Gastroesophageal sphincter (tissue), 3 donors: ENCODE results near the gene MYO9B.

Experiments
- EP300 ChIP-seq: sonication (generic); formaldehyde crosslinking; IDR thresholded peaks from one replicate; pipeline ENCODE4 v1.6.1; 2017; ENCODE audit warnings: antibody characterized with exemption, mild to moderate bottlenecking
- POLR2A ChIP-seq, 2 donors: fragments of 450-650 bp; IDR thresholded peaks; one replicate each; pipeline ENCODE4 v1.6.1; 2017; ENCODE audit warnings: antibody characterized with exemption in 2 of 2, mild to moderate bottlenecking in 2 of 2, moderate library complexity in 1 of 2
- TF ChIP-seq, protein P1 (sequence below), 4 experiments: fragments of 200-600 bp in 2 of 4; fragments of 450-650 bp in 2 of 4; sonication (generic) in 1 of 4; IDR thresholded peaks; one replicate each; pipeline ENCODE4 v1.5.1; 2017 to 2019; ENCODE audit warnings: antibody characterized with exemption in 4 of 4, mild to moderate bottlenecking in 2 of 4, moderate library complexity in 2 of 4

- TF ChIP-seq, protein P1, sequence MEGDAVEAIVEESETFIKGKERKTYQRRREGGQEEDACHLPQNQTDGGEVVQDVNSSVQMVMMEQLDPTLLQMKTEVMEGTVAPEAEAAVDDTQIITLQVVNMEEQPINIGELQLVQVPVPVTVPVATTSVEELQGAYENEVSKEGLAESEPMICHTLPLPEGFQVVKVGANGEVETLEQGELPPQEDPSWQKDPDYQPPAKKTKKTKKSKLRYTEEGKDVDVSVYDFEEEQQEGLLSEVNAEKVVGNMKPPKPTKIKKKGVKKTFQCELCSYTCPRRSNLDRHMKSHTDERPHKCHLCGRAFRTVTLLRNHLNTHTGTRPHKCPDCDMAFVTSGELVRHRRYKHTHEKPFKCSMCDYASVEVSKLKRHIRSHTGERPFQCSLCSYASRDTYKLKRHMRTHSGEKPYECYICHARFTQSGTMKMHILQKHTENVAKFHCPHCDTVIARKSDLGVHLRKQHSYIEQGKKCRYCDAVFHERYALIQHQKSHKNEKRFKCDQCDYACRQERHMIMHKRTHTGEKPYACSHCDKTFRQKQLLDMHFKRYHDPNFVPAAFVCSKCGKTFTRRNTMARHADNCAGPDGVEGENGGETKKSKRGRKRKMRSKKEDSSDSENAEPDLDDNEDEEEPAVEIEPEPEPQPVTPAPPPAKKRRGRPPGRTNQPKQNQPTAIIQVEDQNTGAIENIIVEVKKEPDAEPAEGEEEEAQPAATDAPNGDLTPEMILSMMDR (IDR thresholded peaks at IDR 0.05): no peak
- TF ChIP-seq EP300: no peak
- no peak for TF ChIP-seq POLR2A (IDR thresholded peaks at IDR 0.05)
Measured at GRCh38 chr19:17108453-17108784, 32.8 kb downstream of the MYO9B start.
